DOHH2 (cell line): Measurements from ENCODE around the gene NRXN3.

Experiments used
- H3F3A ChIP-seq: fragments of 200-600 bp; sonication (generic), shearing (Covaris generic); 2 replicates; pipeline ENCODE4 v1.6.0; 2016; ENCODE audit warnings: antibody characterized with exemption, mild to moderate bottlenecking; ENCODE audit not compliant: control insufficient read depth, insufficient read depth
- H3K27ac ChIP-seq: fragments of 200-600 bp; sonication (generic); 2 replicates; pipeline ENCODE4 v1.5.1; 2014; ENCODE audit warnings: low read depth, mild to moderate bottlenecking, low read length, moderate library complexity
- H3K27me3 ChIP-seq: fragments of 200-600 bp; sonication (generic); 2 replicates; pipeline ENCODE4 v1.6.1; 2014; ENCODE audit warnings: mild to moderate bottlenecking, low read length, mixed read lengths; ENCODE audit not compliant: control insufficient read depth
- H3K36me3 ChIP-seq: fragments of 200-600 bp; sonication (generic); 2 replicates; pipeline ENCODE4 v1.6.1; 2014; ENCODE audit warnings: mild to moderate bottlenecking, low read length, moderate library complexity, mixed read lengths; ENCODE audit not compliant: control insufficient read depth
- H3K4me1 ChIP-seq: fragments of 200-600 bp; sonication (generic); 2 replicates; pipeline ENCODE4 v1.6.1; 2014; ENCODE audit warnings: mild to moderate bottlenecking, low read length, mixed read lengths; ENCODE audit not compliant: control insufficient read depth
- H3K4me2 ChIP-seq: fragments of 200-600 bp; sonication (generic); 2 replicates; pipeline ENCODE4 v1.6.0; 2014; ENCODE audit warnings: mild to moderate bottlenecking, low read length, moderate library complexity
- H3K4me3 ChIP-seq: fragments of 200-600 bp; sonication (generic); 2 replicates; pipeline ENCODE4 v1.5.1; 2014; ENCODE audit warnings: mild to moderate bottlenecking, low read length, mixed read lengths
- H3K79me2 ChIP-seq: fragments of 200-600 bp; sonication (generic); 2 replicates; pipeline ENCODE4 v1.6.1; 2014; ENCODE audit warnings: mild to moderate bottlenecking, low read length, mixed read lengths; ENCODE audit not compliant: control insufficient read depth
- H3K9me2 ChIP-seq: fragments of 200-600 bp; sonication (generic); replicated peaks from 2 replicates; pipeline ENCODE4 v1.6.1; 2014; ENCODE audit warnings: mild to moderate bottlenecking, low read length, mixed read lengths; ENCODE audit not compliant: control insufficient read depth
- H3K9me3 ChIP-seq: fragments of 200-600 bp; sonication (generic); 2 replicates; pipeline ENCODE4 v1.6.1; 2014; ENCODE audit warnings: antibody characterized with exemption, low read length, mixed read lengths; ENCODE audit not compliant: control insufficient read depth, insufficient read depth
- H4K20me1 ChIP-seq: fragments of 200-600 bp; sonication (generic); 2 replicates; pipeline ENCODE4 v1.6.0; 2014; ENCODE audit warnings: low read depth, mild to moderate bottlenecking, antibody characterized with exemption, low read length, moderate library complexity; ENCODE audit not compliant: control insufficient read depth, insufficient read depth
- EZH2phosphoT487 ChIP-seq: fragments of 200-600 bp; sonication (generic); IDR thresholded peaks from 2 replicates; pipeline ENCODE4 v1.6.1; 2017; ENCODE audit warnings: borderline replicate concordance, mild to moderate bottlenecking, antibody characterized with exemption, low read length, moderate library complexity, mixed read lengths
- TF ChIP-seq, protein P1 (sequence below): fragments of 200-600 bp; sonication (generic); IDR thresholded peaks from one replicate; pipeline ENCODE4 v1.5.1; 2014; ENCODE audit warnings: antibody characterized with exemption, mild to moderate bottlenecking, low read depth, low read length; ENCODE audit not compliant: poor library complexity, severe bottlenecking

The NRXN3 gene

DNA sequence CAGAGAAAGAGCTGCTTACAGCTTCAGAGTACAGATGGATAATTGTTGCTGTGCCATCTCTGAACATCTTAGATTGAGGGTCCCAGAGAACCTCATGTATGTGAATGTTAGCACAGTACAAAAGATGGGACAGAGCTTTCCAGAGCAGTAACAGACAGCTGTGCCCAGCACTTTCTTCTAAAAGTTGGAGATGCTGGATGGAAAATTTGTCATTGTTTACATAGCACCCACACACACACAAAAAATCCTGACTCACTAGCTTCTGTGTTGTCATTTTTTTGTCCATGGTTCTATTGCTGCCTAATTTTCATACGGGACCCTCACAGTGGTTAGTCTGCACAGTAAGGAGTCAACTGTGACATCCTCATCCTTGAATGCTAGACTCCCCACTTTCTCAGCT is 1666.4 kb downstream of the NRXN3 start:
- Histone ChIP-seq H4K20me1 (no peaks in the 10 kb centered on the region), H3F3A (no peaks in the 10 kb centered on the region), H3K27ac (no peak overlapping the region), H3K27me3 (no peaks in the 10 kb centered on the region), H3K4me1 (no peaks in the 10 kb centered on the region), H3K4me2 (no peak overlapping the region), H3K9me2 (no peaks in the 10 kb centered on the region), H3K79me2 (no peaks in the 10 kb centered on the region), H3K9me3 (no peaks in the 10 kb centered on the region), H3K36me3 (no peaks in the 10 kb centered on the region), H3K4me3 (no peak overlapping the region)
- TF ChIP-seq, protein P1, sequence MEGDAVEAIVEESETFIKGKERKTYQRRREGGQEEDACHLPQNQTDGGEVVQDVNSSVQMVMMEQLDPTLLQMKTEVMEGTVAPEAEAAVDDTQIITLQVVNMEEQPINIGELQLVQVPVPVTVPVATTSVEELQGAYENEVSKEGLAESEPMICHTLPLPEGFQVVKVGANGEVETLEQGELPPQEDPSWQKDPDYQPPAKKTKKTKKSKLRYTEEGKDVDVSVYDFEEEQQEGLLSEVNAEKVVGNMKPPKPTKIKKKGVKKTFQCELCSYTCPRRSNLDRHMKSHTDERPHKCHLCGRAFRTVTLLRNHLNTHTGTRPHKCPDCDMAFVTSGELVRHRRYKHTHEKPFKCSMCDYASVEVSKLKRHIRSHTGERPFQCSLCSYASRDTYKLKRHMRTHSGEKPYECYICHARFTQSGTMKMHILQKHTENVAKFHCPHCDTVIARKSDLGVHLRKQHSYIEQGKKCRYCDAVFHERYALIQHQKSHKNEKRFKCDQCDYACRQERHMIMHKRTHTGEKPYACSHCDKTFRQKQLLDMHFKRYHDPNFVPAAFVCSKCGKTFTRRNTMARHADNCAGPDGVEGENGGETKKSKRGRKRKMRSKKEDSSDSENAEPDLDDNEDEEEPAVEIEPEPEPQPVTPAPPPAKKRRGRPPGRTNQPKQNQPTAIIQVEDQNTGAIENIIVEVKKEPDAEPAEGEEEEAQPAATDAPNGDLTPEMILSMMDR, result no peak
- no peak for TF ChIP-seq EZH2phosphoT487

DNA sequence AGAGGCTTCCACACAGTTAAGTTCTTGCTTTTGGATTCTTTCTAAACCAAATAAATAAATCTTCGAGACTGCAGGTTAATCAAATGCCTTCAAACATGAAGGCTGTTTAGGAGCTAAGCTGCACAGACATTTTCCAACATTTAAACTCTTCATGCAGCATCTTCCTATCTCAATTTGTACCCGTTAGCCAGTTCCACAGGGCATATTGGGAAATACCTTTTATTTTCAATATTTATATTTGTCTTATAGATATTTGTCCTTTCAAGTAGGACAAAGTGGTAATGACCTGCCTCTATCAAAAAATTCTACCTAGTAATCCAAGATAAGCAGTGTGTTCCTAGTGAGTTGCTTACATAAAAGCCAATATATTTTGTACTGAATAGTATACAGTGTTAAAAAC is 1667.5 kb downstream of the NRXN3 start:
- no peaks in the 10 kb centered on the region for H3K9me2 ChIP-seq
- no peaks in the 10 kb centered on the region for H3K9me3 ChIP-seq
- no peaks in the 10 kb centered on the region for H4K20me1 ChIP-seq
- no peaks in the 10 kb centered on the region for H3K79me2 ChIP-seq
- TF ChIP-seq EZH2phosphoT487, result no peak
- TF ChIP-seq, protein P1, result no peak
- H3K36me3 ChIP-seq, result no peaks in the 10 kb centered on the region
- H3F3A ChIP-seq, result no peaks in the 10 kb centered on the region
- no peak overlapping the region for H3K4me3 ChIP-seq
- H3K4me2 ChIP-seq, result no peak overlapping the region
- H3K4me1 ChIP-seq, result no peaks in the 10 kb centered on the region
- no peaks in the 10 kb centered on the region for H3K27me3 ChIP-seq
- H3K27ac ChIP-seq, result no peak overlapping the region

DNA sequence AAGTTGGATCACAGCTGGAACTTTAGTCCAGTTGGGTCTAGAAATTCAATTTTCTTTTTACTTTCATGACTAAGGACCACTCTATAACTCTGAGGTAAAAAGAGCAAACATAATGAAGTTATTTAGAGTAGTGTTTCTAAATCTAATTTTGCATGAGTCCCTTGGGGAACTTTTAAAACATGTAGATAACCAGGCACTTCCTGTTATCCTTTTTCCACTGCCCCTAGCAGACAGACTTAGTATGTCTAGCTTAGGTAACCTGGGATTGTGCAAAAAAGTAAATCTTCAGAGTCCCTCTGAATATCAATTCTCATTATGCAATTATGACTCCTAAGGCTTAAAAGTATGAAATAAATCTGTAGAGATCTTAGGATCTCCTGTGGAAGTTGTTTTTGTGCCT is 1669.9 kb downstream of the NRXN3 start:
- no peak overlapping the region for H3K27ac ChIP-seq
- no peaks in the 10 kb centered on the region for H3K4me1 ChIP-seq
- H3F3A ChIP-seq, result no peaks in the 10 kb centered on the region
- no peaks in the 10 kb centered on the region for H4K20me1 ChIP-seq
- H3K27me3 ChIP-seq, result no peaks in the 10 kb centered on the region
- no peaks in the 10 kb centered on the region for H3K9me3 ChIP-seq
- H3K4me3 ChIP-seq, result no peak overlapping the region
- no peaks in the 10 kb centered on the region for H3K9me2 ChIP-seq
- no peak for TF ChIP-seq EZH2phosphoT487
- TF ChIP-seq, protein P1, result no peak
- H3K4me2 ChIP-seq, result no peak overlapping the region
- H3K36me3 ChIP-seq, result no peaks in the 10 kb centered on the region
- no peaks in the 10 kb centered on the region for H3K79me2 ChIP-seq

DNA sequence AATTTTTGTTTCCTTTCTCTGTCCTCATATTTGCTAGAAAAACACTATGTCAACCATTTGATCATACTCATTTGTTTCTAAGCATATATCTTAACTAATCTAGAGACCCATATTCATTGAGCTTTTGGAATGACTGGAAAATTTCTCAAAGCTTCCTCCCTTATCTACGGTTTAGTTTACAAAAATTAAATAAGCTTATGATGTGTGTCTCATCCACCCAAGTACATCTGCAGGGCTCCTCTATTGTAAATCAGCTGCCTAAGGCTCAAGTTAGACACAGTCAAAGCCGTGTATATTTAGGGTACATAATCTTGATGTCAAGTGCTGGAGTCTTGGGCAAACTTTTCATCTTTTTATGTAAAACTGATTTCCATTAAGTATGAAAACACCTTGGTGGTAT is 1670.7 kb downstream of the NRXN3 start:
- no peaks in the 10 kb centered on the region for H3K4me1 ChIP-seq
- H3K27me3 ChIP-seq, result no peaks in the 10 kb centered on the region
- TF ChIP-seq, protein P1, result no peak
- no peak for TF ChIP-seq EZH2phosphoT487
- H3F3A ChIP-seq, result no peaks in the 10 kb centered on the region
- H3K27ac ChIP-seq, result no peak overlapping the region
- H3K79me2 ChIP-seq, result no peaks in the 10 kb centered on the region
- H3K36me3 ChIP-seq, result no peaks in the 10 kb centered on the region
- no peak overlapping the region for H3K4me2 ChIP-seq
- no peaks in the 10 kb centered on the region for H3K9me2 ChIP-seq
- no peak overlapping the region for H3K4me3 ChIP-seq
- no peaks in the 10 kb centered on the region for H3K9me3 ChIP-seq
- H4K20me1 ChIP-seq, result no peaks in the 10 kb centered on the region
